Vagina (tissue), 2 donors: Measurements from ENCODE around the gene NAA20. TPM values are rescaled to one million over a fixed set of nuclear protein-coding genes. Genes with fewer than 3 reads are reported as not detected.

Experiments used
- DNase-seq, 2 donors: peaks; one replicate each; pipeline ENCODE4 v3.0.0-alpha.2; 2017; ENCODE audit errors: extremely low spot score in 2 of 2
- H3K27ac ChIP-seq: fragments of 200-600 bp; sonication (generic); one replicate; pipeline ENCODE4 v1.5.1; 2019
- H3K27me3 ChIP-seq: fragments of 200-600 bp; sonication (generic); one replicate; pipeline ENCODE4 v1.5.1; 2019
- H3K36me3 ChIP-seq, 2 donors: fragments of 200-600 bp; sonication (generic); one replicate each; pipeline ENCODE4 v1.5.1; 2017 to 2019
- H3K4me1 ChIP-seq: fragments of 200-600 bp; sonication (generic); one replicate; pipeline ENCODE4 v1.5.1; 2019
- H3K4me3 ChIP-seq, 2 donors: fragments of 200-600 bp; sonication (generic); 1 replicate in 1 of 2; 2 replicates in 1 of 2; pipeline ENCODE4 v1.5.1; 2016 to 2019
- H3K9me3 ChIP-seq: fragments of 200-600 bp; sonication (generic); one replicate; pipeline ENCODE4 v1.5.1; 2019
- POLR2A ChIP-seq, 2 donors: fragments of 450-650 bp; IDR thresholded peaks; one replicate each; pipeline ENCODE4 v1.6.1; 2017; ENCODE audit warnings: antibody characterized with exemption in 2 of 2, mild to moderate bottlenecking in 2 of 2, moderate library complexity in 2 of 2
- POLR2AphosphoS5 ChIP-seq, 2 donors: sonication (generic); formaldehyde crosslinking; IDR thresholded peaks; one replicate each; pipeline ENCODE4 v1.9.0; 2017; ENCODE audit warnings: antibody characterized with exemption in 2 of 2, mild to moderate bottlenecking in 2 of 2, low read depth in 1 of 2; ENCODE audit not compliant: insufficient read depth in 1 of 2
- intact Hi-C: fragments of 100-400 bp; cut with DNase I; formaldehyde crosslinking; loops from one replicate; pipeline ENCODE4 v1.15.1; 2023
- total RNA-seq: library from RNA; depleted of rRNA; stranded (reverse); fragments of >200 nt; gene quantifications from one replicate; pipeline ENCODE4 v1.2.3, GENCODE V29; 2016
- TF ChIP-seq, protein P1 (sequence below), 3 experiments: fragments of 450-650 bp in 2 of 3; fragments of 200-600 bp in 1 of 3; sonication (generic) in 1 of 3; IDR thresholded peaks; one replicate each; pipeline ENCODE4 v1.5.1; 2017 to 2019; ENCODE audit warnings: antibody characterized with exemption in 3 of 3, mild to moderate bottlenecking in 2 of 3, moderate library complexity in 2 of 3

NAA20 gene
- total RNA-seq, 1 donor from 2014 or later = 28.2 TPM

- peak overlapping the region; percentile 40 for H3K27ac ChIP-seq
- intact Hi-C loops = loop anchor here (10.0 kb wide), 2 partner anchors 107 to 297 kb away; no protein-coding TSS in a partner anchor
These were observed 25.3 kb upstream of the NAA20 start for GRCh38 chr20:19991854-19992253.

DNA sequence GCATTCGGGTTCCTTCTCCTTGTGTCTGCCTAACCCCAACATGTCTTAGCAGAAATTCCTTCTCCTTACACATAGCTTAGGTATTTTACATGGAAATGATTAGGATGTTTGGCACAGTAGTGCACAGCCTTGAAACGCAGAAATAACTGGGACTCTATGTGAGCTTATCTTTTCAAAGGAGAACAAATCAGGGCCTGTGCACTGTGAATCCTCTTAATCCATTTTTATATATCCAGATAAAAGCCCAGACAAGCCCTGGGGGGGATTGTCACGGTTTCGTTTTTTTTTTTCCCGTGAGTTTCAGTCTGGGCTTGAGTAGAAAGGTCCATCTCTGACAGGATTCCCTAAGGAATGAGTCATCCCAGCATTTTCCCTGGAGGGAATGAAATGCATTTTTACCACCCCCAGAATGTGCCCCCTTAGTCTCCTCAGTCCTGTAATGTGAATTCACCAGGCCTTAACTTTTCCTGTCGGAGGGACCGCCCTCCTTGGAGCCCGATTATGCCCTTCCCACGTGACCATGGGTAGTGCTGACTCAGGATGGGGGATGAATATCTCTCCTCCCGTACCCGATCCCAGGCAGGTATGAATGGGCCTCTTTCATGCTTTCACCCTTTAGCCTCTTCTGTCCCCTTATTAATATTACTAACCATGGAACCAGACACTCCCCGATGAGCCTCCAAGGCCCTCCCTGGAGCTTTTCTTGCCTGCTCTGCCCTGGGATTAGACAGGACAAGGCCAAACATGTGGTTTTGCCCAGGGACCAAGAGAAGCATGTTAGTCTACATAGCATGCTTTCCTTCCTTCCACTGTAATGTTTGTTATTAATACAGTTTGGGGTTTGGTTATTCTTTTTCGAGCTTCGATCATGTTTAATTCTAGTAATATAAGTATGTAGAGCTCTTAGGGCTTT, 23.9 kb upstream of the NAA20 start:
- H3K4me1 ChIP-seq = peaks cover 46% of the 10 kb centered on the region
- peak overlapping the region; percentile 87 for H3K27ac ChIP-seq
- TF ChIP-seq, protein P1, sequence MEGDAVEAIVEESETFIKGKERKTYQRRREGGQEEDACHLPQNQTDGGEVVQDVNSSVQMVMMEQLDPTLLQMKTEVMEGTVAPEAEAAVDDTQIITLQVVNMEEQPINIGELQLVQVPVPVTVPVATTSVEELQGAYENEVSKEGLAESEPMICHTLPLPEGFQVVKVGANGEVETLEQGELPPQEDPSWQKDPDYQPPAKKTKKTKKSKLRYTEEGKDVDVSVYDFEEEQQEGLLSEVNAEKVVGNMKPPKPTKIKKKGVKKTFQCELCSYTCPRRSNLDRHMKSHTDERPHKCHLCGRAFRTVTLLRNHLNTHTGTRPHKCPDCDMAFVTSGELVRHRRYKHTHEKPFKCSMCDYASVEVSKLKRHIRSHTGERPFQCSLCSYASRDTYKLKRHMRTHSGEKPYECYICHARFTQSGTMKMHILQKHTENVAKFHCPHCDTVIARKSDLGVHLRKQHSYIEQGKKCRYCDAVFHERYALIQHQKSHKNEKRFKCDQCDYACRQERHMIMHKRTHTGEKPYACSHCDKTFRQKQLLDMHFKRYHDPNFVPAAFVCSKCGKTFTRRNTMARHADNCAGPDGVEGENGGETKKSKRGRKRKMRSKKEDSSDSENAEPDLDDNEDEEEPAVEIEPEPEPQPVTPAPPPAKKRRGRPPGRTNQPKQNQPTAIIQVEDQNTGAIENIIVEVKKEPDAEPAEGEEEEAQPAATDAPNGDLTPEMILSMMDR (IDR thresholded peaks at IDR 0.05) = no peak
- TF ChIP-seq POLR2AphosphoS5 (IDR thresholded peaks at IDR 0.05; ENCODE audit: insufficient read depth in 1 of 2, low read depth in 1 of 2) = peak in 1 of 2 donors; percentile 56
- DNase-seq = no peak
- H3K9me3 ChIP-seq = no peaks in the 10 kb centered on the region
- H3K36me3 ChIP-seq = peaks cover 0 to 54% of the 10 kb centered on the region in 2 donors
- intact Hi-C loops = loop anchor here (10.0 kb wide), 2 partner anchors 108 to 298 kb away; no protein-coding TSS in a partner anchor
- no peaks in the 10 kb centered on the region for H3K27me3 ChIP-seq
- H3K4me3 ChIP-seq = peak overlapping the region in 1 of 2 donors; percentile 9

More at GRCh38 chr20:19991854-19992253, 25.3 kb upstream of the NAA20 start:
- Histone ChIP-seq H3K4me1 (peaks cover 52% of the 10 kb centered on the region), H3K27me3 (no peaks in the 10 kb centered on the region), H3K4me3 (no peak overlapping the region), H3K36me3 (peaks cover 0 to 40% of the 10 kb centered on the region in 2 donors), H3K9me3 (no peaks in the 10 kb centered on the region)
- TF ChIP-seq POLR2AphosphoS5 (IDR thresholded peaks at IDR 0.05; ENCODE audit: insufficient read depth in 1 of 2, low read depth in 1 of 2) (no peak), POLR2A (IDR thresholded peaks at IDR 0.05) (no peak)
- TF ChIP-seq, protein P1 (IDR thresholded peaks at IDR 0.05) = no peak
- DNase-seq = no peak

DNA sequence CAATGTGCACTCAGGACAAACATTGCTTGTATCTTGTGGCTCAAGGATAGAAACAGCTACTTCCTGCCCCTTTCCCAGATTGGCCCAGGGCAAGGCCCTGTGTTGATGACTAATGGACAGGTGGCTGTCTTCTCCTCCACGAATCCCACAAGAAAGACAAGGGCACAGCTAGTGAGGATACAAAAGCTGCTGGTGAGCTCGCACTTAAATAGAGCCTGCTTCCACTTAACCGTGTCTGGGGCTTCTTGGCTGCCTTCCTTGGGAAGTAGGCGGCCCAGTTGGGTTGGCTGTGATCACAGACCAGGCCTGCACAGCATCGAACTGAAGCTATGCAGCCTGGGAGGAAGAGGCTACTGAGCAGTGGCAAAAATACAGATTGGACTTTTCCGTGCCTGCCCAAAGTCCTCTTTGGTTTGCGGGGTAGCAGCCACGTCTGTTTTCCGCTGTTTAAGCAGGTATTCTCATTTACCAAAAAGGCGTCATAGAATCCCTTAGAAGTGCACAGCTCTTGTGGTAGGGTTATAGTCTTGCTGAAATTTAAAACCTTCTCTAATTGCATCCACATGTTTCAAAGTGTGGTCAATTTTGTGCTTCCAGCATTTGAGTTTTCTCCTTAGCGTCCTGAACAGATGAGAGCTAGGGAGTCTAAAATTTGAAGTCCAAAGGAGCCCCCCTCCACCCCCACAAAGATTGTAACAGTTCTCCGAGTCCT, 23.0 kb upstream of the NAA20 start:
- no peak overlapping the region for H3K4me3 ChIP-seq
- TF ChIP-seq POLR2A (IDR thresholded peaks at IDR 0.05) = no peak
- no peak for TF ChIP-seq POLR2AphosphoS5 (IDR thresholded peaks at IDR 0.05; ENCODE audit: insufficient read depth in 1 of 2, low read depth in 1 of 2)
- TF ChIP-seq, protein P1 (IDR thresholded peaks at IDR 0.05) = no peak
- intact Hi-C loops = loop anchor here (10.0 kb wide), 2 partner anchors 109 to 299 kb away; no protein-coding TSS in a partner anchor
- peak overlapping the region; percentile 87 for H3K27ac ChIP-seq
- H3K36me3 ChIP-seq = peaks cover 0 to 62% of the 10 kb centered on the region in 2 donors
- H3K4me1 ChIP-seq = peaks cover 43% of the 10 kb centered on the region
- DNase-seq = no peak
- H3K27me3 ChIP-seq = no peaks in the 10 kb centered on the region
- no peaks in the 10 kb centered on the region for H3K9me3 ChIP-seq

GRCh38 chr20:19995220-19995863, 21.8 kb upstream of the NAA20 start:
- Histone ChIP-seq H3K9me3 (no peaks in the 10 kb centered on the region), H3K27ac (peak overlapping the region; percentile 87), H3K4me3 (no peak overlapping the region), H3K4me1 (peaks cover 43% of the 10 kb centered on the region), H3K27me3 (no peaks in the 10 kb centered on the region), H3K36me3 (peaks cover 0 to 70% of the 10 kb centered on the region in 2 donors)
- TF ChIP-seq, protein P1 (IDR thresholded peaks at IDR 0.05) = peak; percentile 59 to 77 (median 69)
- TF ChIP-seq POLR2AphosphoS5 (IDR thresholded peaks at IDR 0.05; ENCODE audit: insufficient read depth in 1 of 2, low read depth in 1 of 2) (peak in 1 of 2 donors; percentile 58), POLR2A (IDR thresholded peaks at IDR 0.05) (no peak)
- intact Hi-C loops = loop anchor here (5.0 to 10.0 kb wide), 3 partner anchors 111 to 301 kb away; no protein-coding TSS in a partner anchor
- DNase-seq = no peak
